Measurements from ENCODE around the gene GBX2.

GBX2 gene

GRCh38 chr2:236176417-236176816 is 8.2 kb upstream of the GBX2 start:
- Mint-ChIP-seq H3K36me3 (ENCODE audit: low read depth) (no peaks in the 10 kb centered on the region), H3K9me3 (no peaks in the 10 kb centered on the region), H3K4me3 (no peak overlapping the region), H3K27ac (no peak overlapping the region), H3K4me1 (ENCODE audit: low read depth) (no peaks in the 10 kb centered on the region), H3K27me3 (ENCODE audit: low read depth) (peaks cover 75% of the 10 kb centered on the region)

GRCh38 chr2:236175548-236176150 is 7.5 kb upstream of the GBX2 start:
- H3K27me3 Mint-ChIP-seq (ENCODE audit: low read depth), result peaks cover 78% of the 10 kb centered on the region
- no peaks in the 10 kb centered on the region for H3K36me3 Mint-ChIP-seq (ENCODE audit: low read depth)
- no peaks in the 10 kb centered on the region for H3K9me3 Mint-ChIP-seq
- no peak overlapping the region for H3K4me3 Mint-ChIP-seq
- H3K4me1 Mint-ChIP-seq (ENCODE audit: low read depth), result no peaks in the 10 kb centered on the region
- no peak overlapping the region for H3K27ac Mint-ChIP-seq

- Mint-ChIP-seq H3K36me3 (ENCODE audit: low read depth) (no peaks in the 10 kb centered on the region), H3K9me3 (no peaks in the 10 kb centered on the region), H3K4me1 (ENCODE audit: low read depth) (peaks cover 3% of the 10 kb centered on the region), H3K27me3 (ENCODE audit: low read depth) (peaks cover 81% of the 10 kb centered on the region), H3K27ac (no peak overlapping the region), H3K4me3 (no peak overlapping the region)
Observed at GRCh38 chr2:236173729-236174607, 5.8 kb upstream of the GBX2 start.

GRCh38 chr2:236173036-236173728 is 5.0 kb upstream of the GBX2 start:
- Mint-ChIP-seq H3K4me1 (ENCODE audit: low read depth) (peaks cover 3% of the 10 kb centered on the region), H3K36me3 (ENCODE audit: low read depth) (no peaks in the 10 kb centered on the region), H3K4me3 (no peak overlapping the region), H3K9me3 (no peaks in the 10 kb centered on the region), H3K27ac (no peak overlapping the region), H3K27me3 (ENCODE audit: low read depth) (peaks cover 78% of the 10 kb centered on the region)

GRCh38 chr2:236172255-236173035 is 4.3 kb upstream of the GBX2 start:
- H3K27ac Mint-ChIP-seq, result no peak overlapping the region
- H3K4me3 Mint-ChIP-seq, result no peak overlapping the region
- H3K4me1 Mint-ChIP-seq (ENCODE audit: low read depth), result peaks cover 3% of the 10 kb centered on the region
- H3K36me3 Mint-ChIP-seq (ENCODE audit: low read depth), result no peaks in the 10 kb centered on the region
- H3K9me3 Mint-ChIP-seq, result no peaks in the 10 kb centered on the region
- H3K27me3 Mint-ChIP-seq (ENCODE audit: low read depth), result peaks cover 74% of the 10 kb centered on the region

GRCh38 chr2:236171680-236172254 is 3.6 kb upstream of the GBX2 start:
- Mint-ChIP-seq H3K9me3 (no peaks in the 10 kb centered on the region), H3K36me3 (ENCODE audit: low read depth) (no peaks in the 10 kb centered on the region), H3K27ac (no peak overlapping the region), H3K27me3 (ENCODE audit: low read depth) (peaks cover 74% of the 10 kb centered on the region), H3K4me3 (no peak overlapping the region), H3K4me1 (ENCODE audit: low read depth) (peaks cover 3% of the 10 kb centered on the region)

GRCh38 chr2:236171181-236171679 is 3.0 kb upstream of the GBX2 start:
- Mint-ChIP-seq H3K4me3 (no peak overlapping the region), H3K36me3 (ENCODE audit: low read depth) (no peaks in the 10 kb centered on the region), H3K27me3 (ENCODE audit: low read depth) (peaks cover 75% of the 10 kb centered on the region), H3K4me1 (ENCODE audit: low read depth) (peaks cover 3% of the 10 kb centered on the region), H3K9me3 (no peaks in the 10 kb centered on the region), H3K27ac (no peak overlapping the region)

- peak overlapping the region; percentile 30 for H3K4me3 Mint-ChIP-seq
- no peaks in the 10 kb centered on the region for H3K36me3 Mint-ChIP-seq (ENCODE audit: low read depth)
- H3K27ac Mint-ChIP-seq, result peak overlapping the region; percentile 79
- peaks cover 3% of the 10 kb centered on the region for H3K4me1 Mint-ChIP-seq (ENCODE audit: low read depth)
- peaks cover 75% of the 10 kb centered on the region for H3K27me3 Mint-ChIP-seq (ENCODE audit: low read depth)
- H3K9me3 Mint-ChIP-seq, result no peaks in the 10 kb centered on the region
Observed at GRCh38 chr2:236170590-236171165, 2.5 kb upstream of the GBX2 start.

- Mint-ChIP-seq H3K36me3 (ENCODE audit: low read depth) (no peaks in the 10 kb centered on the region), H3K9me3 (no peaks in the 10 kb centered on the region), H3K27ac (peak overlapping the region; percentile 79), H3K27me3 (ENCODE audit: low read depth) (peaks cover 75% of the 10 kb centered on the region), H3K4me3 (peak overlapping the region; percentile 30), H3K4me1 (ENCODE audit: low read depth) (peaks cover 3% of the 10 kb centered on the region)
Observed at GRCh38 chr2:236169741-236170589, 1.8 kb upstream of the GBX2 start.

GRCh38 chr2:236169151-236169721 is 1.1 kb upstream of the GBX2 start:
- peak overlapping the region; percentile 68 for H3K27ac Mint-ChIP-seq
- peaks cover 72% of the 10 kb centered on the region for H3K27me3 Mint-ChIP-seq (ENCODE audit: low read depth)

GRCh38 chr2:236167297-236168109 is 683 bp downstream of the GBX2 start:
- no peak overlapping the region for H3K27ac Mint-ChIP-seq
- H3K27me3 Mint-ChIP-seq (ENCODE audit: low read depth), result peaks cover 66% of the 10 kb centered on the region
- no peaks in the 10 kb centered on the region for H3K9me3 Mint-ChIP-seq
- no peaks in the 10 kb centered on the region for H3K36me3 Mint-ChIP-seq (ENCODE audit: low read depth)
- H3K4me3 Mint-ChIP-seq, result no peak overlapping the region
- H3K4me1 Mint-ChIP-seq (ENCODE audit: low read depth), result peaks cover 3% of the 10 kb centered on the region

More at GRCh38 chr2:236169151-236169721, 1.1 kb upstream of the GBX2 start:
- no peaks in the 10 kb centered on the region for H3K9me3 Mint-ChIP-seq
- no peaks in the 10 kb centered on the region for H3K36me3 Mint-ChIP-seq (ENCODE audit: low read depth)
- H3K4me1 Mint-ChIP-seq (ENCODE audit: low read depth), result peaks cover 3% of the 10 kb centered on the region
- no peak overlapping the region for H3K4me3 Mint-ChIP-seq

- Mint-ChIP-seq H3K4me3 (peak overlapping the region; percentile 2), H3K36me3 (ENCODE audit: low read depth) (no peaks in the 10 kb centered on the region), H3K9me3 (no peaks in the 10 kb centered on the region), H3K27ac (peak overlapping the region; percentile 49), H3K4me1 (ENCODE audit: low read depth) (peaks cover 3% of the 10 kb centered on the region), H3K27me3 (ENCODE audit: low read depth) (peaks cover 64% of the 10 kb centered on the region)
Observed at GRCh38 chr2:236166796-236167296, 1.3 kb downstream of the GBX2 start.
